HG02884 (cell line): ENCODE data around the gene CORO2A.
"Not testable (repeated sequence)": the region's sequence is repeated elsewhere in the genome, so short reads cannot be mapped to it uniquely, and the experiment has no call there.

Source experiments
- ATAC-seq: cut with Tn5 transposase; IDR thresholded peaks from one replicate; pipeline ENCODE4 v1.9.1; 2021; ENCODE audit warnings: mild to moderate bottlenecking, moderate library complexity; ENCODE audit not compliant: unreplicated experiment

Gene CORO2A

DNA sequence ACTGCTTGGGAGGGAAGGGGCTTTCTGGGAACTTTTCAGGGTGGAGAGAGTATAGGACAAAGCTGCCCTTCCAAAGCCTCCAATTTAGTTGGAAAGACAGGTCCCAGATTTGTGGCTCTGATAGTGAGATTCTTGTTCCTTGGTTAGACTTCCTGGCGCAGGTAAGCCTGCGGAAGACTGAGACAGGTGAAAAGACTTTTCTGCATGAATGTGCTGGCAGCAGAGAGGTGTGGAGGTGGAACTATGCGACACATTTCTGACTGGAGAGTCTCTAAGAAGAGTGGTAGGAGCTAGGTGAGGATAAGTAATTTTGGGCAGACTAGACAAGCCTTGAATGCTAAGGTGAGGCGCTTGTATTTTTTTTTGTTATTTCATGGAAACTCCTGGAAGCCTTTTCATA is 106.0 kb downstream of the CORO2A start:
- no peak for ATAC-seq

DNA sequence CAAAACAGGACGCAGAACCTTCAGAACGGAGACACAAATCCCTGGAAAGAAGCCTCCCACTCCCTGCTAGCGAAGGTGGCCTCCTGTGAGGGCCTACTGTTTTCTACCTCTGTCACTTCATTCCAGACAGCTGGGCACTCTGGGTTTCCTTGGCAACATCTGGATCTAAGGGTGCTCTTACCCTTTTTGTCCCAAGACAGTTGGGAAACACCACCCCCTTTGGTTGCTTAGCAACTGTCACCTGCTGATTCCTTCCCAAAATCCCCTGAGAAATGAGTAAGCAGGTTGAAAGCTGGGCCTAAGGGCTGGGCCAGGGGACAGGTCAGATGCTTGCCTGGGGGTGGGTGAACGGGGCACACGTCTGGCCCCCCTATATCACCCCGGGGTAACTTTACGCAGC is 106.5 kb downstream of the CORO2A start:
- no peak for ATAC-seq

DNA sequence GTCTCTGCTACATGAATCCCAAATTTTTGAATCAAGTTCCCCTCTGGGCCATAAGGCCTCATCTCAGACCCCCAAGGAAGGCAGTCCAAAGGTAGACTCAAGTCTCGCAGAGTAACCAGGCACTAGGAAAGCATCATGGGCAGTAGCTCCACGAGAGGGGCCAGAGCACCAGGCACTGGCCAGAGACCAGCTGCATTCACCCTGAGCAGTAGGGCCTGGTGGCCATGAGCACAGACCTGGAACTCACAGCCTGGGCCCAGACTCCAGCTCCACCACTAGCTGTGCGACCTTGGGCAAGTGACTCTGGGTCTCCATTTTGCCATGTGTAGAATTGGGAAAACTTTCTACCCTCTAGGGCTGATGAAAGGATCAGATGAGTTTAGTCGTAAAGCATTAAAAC is 107.4 kb downstream of the CORO2A start:
- no peak for ATAC-seq

DNA sequence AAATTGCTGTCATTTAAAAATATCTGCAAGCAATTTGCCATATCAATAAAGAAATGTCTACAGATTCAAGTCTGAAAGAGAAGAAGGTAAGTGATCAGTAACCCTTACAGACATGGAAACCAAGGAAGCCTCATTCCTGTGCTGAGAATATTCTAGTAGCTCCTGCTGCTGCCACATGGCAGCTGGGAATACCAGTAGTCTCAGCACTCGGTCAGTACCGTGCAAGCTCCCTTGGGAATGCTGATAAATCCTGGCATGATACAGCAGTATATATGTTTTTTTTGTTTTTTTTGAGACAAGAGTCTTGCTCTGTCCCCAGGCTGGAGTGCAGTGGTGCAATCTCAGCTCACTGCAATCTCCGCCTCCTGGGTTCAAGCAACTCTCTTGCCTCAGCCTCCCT is 108.0 kb downstream of the CORO2A start:
- ATAC-seq = no peak

DNA sequence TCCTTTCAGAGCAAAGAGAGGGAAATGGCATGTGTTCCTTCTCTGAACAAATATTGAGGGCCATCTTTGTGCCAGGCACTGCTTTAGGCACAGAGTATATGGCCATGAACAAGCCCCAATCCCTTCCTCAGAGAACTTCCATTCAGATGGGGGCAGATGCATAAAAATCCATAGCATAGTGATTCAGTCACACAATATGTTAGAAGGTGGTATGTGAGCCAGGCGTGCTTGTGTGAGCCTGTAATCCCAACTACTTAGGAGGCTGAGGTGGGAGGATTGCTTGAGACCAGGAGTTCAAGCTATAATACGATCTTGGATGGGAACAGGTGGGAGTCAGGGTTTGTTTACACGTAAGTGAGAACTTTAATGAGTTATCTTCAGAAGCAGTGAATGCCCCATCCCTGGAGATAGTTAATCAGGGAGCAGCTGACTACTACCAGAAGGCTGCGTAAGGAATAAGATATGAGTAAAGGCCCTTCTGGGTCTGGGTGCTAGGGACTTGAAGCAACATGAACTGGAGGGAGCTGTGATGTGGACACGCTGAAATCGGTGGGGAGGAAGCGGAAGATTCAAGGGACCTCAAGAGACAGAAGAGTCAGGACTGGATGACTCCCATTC is 108.8 kb downstream of the CORO2A start:
- ATAC-seq = no peak

DNA sequence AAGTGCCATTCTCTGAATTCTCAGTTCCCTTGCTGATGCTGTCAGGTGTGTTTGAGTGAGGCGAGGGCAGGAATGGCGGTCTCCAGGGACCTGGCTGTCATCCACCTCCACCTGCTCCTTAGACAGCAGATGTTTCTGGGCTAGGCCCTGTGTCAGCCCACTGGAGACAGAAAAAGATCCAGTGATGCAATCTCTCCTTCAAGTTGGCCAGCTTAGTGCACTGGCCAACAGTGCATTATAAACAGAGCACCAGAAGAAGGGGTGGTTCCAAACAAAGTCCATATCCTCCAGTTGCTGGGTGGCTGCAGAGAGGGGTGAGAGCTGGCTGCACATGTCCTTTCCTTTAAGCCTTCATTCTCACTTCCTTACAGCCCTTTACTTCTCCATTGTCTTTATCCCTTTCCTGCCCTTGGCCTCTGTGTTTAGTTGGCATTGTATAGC is 109.4 kb downstream of the CORO2A start:
- ATAC-seq = no peak

DNA sequence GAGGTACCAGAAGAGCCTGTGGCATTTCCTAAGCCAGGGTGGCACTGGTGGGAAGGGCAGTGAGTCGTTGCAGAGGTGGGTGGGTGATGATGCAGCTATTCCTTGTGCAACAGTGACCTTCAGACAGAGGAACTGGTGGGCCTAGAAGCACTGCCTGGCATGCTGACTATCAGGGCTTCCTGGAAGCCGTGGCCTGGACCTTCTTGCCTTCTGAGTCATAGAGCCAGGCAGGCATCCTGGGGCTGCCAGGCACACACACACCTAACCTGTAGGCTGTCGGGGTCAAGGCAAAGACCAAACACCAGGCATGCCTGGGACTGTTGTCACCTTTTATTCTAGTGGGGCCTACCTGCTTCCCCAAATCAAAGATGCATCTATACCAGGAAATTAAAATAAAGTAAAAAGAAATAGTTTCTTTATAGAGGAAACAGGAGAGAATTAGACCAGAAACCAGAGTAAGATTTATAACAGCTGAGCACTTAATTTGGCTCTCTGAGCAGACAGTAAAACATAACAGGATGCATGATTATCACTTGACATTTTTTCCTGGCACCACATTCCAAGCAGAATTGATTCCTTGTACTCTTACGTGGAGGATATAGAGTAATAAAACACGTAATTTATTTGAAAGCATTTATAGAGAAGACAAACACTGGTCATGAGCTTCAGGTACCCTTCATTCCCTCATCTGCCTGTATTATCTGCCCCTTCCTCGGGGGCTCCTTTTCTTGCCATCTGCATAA is 110.8 kb downstream of the CORO2A start:
- no peak for ATAC-seq

DNA sequence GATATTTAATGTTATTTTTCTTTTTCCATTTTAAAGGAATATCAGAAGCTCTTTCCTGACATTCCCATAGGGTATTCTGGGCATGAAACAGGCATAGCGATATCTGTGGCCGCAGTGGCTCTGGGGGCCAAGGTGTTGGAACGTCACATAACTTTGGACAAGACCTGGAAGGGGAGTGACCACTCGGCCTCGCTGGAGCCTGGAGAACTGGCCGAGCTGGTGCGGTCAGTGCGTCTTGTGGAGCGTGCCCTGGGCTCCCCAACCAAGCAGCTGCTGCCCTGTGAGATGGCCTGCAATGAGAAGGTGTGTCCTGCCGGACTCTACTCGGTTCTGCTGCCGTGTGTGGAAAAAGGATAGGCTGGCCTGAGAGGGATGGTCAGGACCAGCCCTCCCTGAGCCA is 111.7 kb downstream of the CORO2A start:
- no peak for ATAC-seq

DNA sequence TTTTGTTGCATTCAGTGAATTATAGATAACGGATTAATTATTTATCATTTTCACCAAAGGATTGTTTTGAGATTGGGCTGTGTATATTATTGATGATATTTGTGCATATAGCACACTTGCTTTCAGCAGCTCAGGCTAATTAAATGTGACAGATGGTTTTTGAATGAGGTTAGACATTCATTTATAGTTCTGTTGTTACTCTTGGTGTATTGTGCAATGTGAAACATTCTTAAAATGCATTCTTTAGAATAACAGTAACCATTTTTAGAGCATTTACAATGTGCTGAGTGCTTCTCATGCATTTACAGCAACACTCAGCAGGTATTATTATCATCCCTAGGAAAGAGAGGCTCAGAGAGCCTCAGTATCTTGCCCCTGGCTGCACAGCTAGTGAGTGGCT is 112.1 kb downstream of the CORO2A start:
- no peak for ATAC-seq

DNA sequence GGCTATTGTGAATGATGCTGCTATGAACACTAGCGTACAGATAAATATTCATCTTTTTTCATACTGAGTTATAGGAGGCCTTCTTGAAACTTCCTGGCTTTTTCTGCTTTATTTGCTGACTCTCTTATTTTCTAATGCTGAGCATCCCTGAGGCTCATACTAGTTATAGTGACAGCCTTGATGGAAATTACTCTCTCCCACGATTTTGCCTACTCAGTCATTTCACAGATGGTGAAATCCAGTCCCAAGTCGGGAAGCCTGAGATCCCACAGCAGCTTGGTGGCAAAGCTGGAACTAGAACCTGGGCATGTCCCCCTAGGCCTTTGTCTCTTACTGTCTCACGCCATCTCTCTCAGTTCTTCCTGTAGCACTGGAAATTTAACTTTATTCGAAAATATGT is 113.5 kb downstream of the CORO2A start:
- ATAC-seq = no peak

DNA sequence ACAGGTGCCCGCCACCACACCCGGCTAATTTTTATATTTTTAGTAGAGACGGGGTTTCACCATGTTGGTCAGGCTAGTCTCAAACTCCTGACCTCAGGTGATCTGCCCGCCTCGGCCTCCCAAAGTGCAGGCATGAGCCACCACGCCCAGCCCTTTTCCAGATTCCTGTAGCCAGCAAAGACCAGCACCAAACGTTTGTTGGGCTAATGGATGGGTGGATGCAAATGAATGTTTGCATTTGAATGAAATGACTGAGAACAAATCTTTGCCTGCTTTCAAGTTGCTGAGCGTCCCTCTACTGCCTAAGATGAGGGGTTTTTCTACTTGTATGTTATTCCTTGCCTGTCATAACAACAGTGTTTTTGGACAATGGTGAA is 115.9 kb downstream of the CORO2A start:
- ATAC-seq = not testable (repeated sequence)

DNA sequence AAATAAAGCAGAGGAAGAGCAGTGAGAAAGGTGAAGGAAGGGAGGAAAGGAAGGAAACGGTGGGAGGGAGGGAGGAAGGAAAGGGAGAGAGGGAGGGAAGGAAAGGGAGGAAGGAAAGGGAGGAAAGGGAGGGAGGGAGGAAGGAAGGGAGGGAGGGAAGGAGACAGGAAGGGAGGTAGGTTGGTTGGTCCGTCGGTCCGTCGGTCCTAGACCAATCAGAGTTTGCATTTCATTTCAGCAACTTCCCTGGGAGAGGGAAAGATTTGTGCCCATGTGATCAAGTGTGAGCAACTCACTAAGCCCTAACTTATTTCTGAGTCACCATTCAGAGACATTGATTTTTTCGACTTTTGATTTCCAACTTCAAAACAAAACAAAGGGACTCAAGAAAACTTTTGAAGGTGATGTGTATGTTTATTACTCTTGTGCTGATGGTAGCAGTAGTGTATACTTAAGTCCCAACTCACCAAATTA is 117.1 kb downstream of the CORO2A start:
- no peak for ATAC-seq

DNA sequence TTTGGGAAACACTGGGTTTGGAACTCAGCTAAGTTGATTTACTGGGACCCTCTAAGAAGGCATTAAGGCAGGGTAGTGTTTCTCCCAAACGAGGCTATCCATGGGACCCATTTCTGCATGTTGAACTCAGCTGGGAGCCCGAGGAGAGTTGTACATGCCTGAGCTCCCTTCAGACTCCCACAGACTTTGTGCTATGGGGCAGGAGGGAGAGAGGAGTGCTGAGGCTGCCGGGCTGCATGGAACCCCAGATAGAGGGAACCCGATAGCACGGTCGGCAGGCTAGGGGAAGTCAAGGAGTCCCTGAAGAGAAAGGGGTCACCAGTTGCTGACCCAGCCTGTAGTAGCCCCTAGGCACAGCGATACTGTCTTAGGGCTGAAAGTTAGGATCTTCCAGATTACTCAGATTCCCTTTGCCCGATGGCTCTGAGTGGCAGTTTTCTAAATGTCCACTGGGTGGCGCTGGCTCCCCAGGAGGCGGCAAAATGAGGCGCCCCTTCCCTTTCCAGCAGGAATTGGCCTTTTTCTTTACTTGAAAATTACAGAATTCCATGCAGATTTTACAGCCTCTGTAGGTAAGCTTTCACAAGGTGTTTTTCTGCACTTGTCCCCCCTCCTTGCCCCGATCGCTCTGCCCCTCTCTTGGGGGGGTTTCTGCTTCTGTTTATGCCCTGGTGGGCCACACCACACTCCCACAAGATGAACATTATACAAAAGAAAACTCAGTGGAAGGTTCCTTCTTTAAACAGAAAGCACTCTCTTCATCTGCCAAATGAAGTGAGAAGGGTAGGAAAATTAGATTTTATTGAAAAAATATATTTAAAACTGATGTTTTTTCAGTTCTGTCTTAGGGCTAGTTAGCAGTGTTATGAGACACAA is 118.1 kb downstream of the CORO2A start:
- ATAC-seq = no peak

DNA sequence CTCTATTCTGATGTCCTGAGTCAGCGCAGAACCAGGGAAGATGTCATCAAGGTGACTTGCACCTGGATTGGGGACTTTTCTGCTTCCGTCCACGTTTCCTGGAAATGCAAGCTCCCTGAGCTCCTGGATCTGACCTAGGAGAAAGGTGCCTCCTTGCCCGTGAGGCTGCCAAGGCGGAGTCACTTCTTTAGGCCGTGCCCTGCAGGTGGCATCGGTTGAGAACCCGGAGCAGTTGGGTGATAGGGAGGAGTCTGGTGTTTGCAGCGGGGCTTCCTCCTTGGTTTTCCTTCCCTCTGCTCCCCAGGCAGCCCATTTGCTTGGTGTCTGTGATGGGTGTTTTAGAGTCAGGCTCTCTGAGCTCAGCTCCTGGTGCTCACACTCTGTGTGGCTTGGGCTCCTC is 120.7 kb downstream of the CORO2A start:
- no peak for ATAC-seq
